T-cell (primary cell): ENCODE results near the gene MAPK7. TPM values are rescaled to one million over a fixed set of nuclear protein-coding genes. Genes with fewer than 3 reads are reported as not detected.
"Not testable (repeated sequence)": the region's sequence is repeated elsewhere in the genome, so short reads cannot be mapped to it uniquely, and the experiment has no call there.

ENCODE experiments used
- ATAC-seq, 4 experiments: fragments of 200-7000 bp in 3 of 4; fragments of 150-1000 bp in 1 of 4; cut with Tn5 transposase; replicated peaks in 1 of 4; 1 replicate in 3 of 4; 2 replicates in 1 of 4; pipeline ENCODE4 v1.10.0; 2021; ENCODE audit warnings: moderate library complexity in 3 of 4, mild to moderate bottlenecking in 2 of 4, moderate number of reproducible peaks in 1 of 4
- CTCF ChIA-PET, 2 donors: fragments of 300-600 bp; sonication (Branson Sonifier 250); formaldehyde crosslinking; loops; one replicate each; lab custom pipeline; 2022; ENCODE audit warnings: antibody characterized with exemption in 2 of 2; lab: Charles Lee
- POLR2A ChIA-PET, 2 donors: fragments of 300-600 bp; sonication (Branson Sonifier 250); formaldehyde crosslinking; loops; one replicate each; lab custom pipeline; 2022; ENCODE audit warnings: antibody characterized with exemption in 2 of 2; lab: Charles Lee
- DNase-seq, 35 experiments: peaks; one replicate each; pipeline versions ENCODE4 v3.0.0 to v3.0.0-alpha.2; 2013 to 2023
- H3K27ac ChIP-seq: one replicate; pipeline ENCODE4 v1.5.1; 2013; ENCODE audit warnings: low read length
- H3K27me3 ChIP-seq, 2 experiments: replicated peaks in 1 of 2; 1 replicate in 1 of 2; 2 replicates in 1 of 2; pipeline versions ENCODE4 v1.6.1 to v1.7.0; 2013; ENCODE audit warnings: low read length in 1 of 2, mixed read lengths in 1 of 2; ENCODE audit not compliant: control insufficient read depth in 2 of 2, insufficient read depth in 2 of 2; ENCODE audit errors: extremely low read depth in 1 of 2
- H3K36me3 ChIP-seq, 2 donors: 1 replicate in 1 of 2; 2 replicates in 1 of 2; pipeline versions ENCODE4 v1.6.1 to v1.7.0; 2013; ENCODE audit warnings: low read length in 1 of 2; ENCODE audit not compliant: control insufficient read depth in 2 of 2, insufficient read depth in 1 of 2; ENCODE audit errors: extremely low read depth in 1 of 2
- H3K4me1 ChIP-seq, 2 experiments: 1 replicate in 1 of 2; 2 replicates in 1 of 2; pipeline versions ENCODE4 v1.6.1 to v1.7.0; 2013; ENCODE audit warnings: low read length in 2 of 2, mixed read lengths in 1 of 2; ENCODE audit not compliant: insufficient read depth in 2 of 2, control insufficient read depth in 1 of 2; ENCODE audit errors: extremely low read depth in 1 of 2
- H3K4me3 ChIP-seq, 2 donors: 1 replicate in 1 of 2; 2 replicates in 1 of 2; pipeline versions ENCODE4 v1.5.1 to v1.7.0; 2013; ENCODE audit warnings: mild to moderate bottlenecking in 2 of 2, low read length in 1 of 2, moderate library complexity in 1 of 2; ENCODE audit not compliant: control insufficient read depth in 1 of 2; ENCODE audit errors: extremely low read depth in 1 of 2
- H3K9me3 ChIP-seq: 2 replicates; pipeline ENCODE4 v1.7.0; 2013
- H3K27ac Mint-ChIP-seq, 2 donors: one replicate each; pipeline ENCODE4 v1.8.0; 2020 to 2021; ENCODE audit warnings: mild to moderate bottlenecking in 2 of 2, mixed read lengths in 2 of 2
- H3K27me3 Mint-ChIP-seq, 2 donors: one replicate each; pipeline ENCODE4 v1.8.0; 2021 to 2022; ENCODE audit warnings: mixed read lengths in 2 of 2
- H3K36me3 Mint-ChIP-seq: one replicate; pipeline ENCODE4 v1.8.0; 2021; ENCODE audit warnings: mixed read lengths
- H3K4me1 Mint-ChIP-seq, 3 donors: one replicate each; pipeline ENCODE4 v1.8.0; 2020 to 2022; ENCODE audit warnings: mixed read lengths in 3 of 3, mild to moderate bottlenecking in 1 of 3
- H3K4me3 Mint-ChIP-seq, 3 donors: one replicate each; pipeline ENCODE4 v1.8.0; 2020 to 2022; ENCODE audit warnings: mild to moderate bottlenecking in 3 of 3, mixed read lengths in 3 of 3, moderate library complexity in 3 of 3
- H3K9me3 Mint-ChIP-seq, 3 donors: one replicate each; pipeline ENCODE4 v1.8.0; 2020 to 2022; ENCODE audit warnings: mixed read lengths in 3 of 3
- WGBS: methylation state at CpG from one replicate; pipeline ENCODE4 v1.1.5; 2013; ENCODE audit warnings: missing lambda C conversion rate; ENCODE audit not compliant: insufficient coverage; 5-methylcytosine and 5-hydroxymethylcytosine counted together
- total RNA-seq, 35 experiments: library from RNA in 6 of 35; stranded (reverse) in 6 of 35; fragments of 120-200 nt in 1 of 35; gene quantifications; one replicate each; pipeline versions ENCODE4 v1.2.1 to v1.2.4 and lab custom pipeline; 2013 to 2026

MAPK7 gene
- total RNA-seq, 5 donors from 2014 or later (not counting 1 experiment from before 2014, with no cell fraction given), result 14.6 to 29.8 (median 27.9) TPM

GRCh38 chr17:19346351-19347255 lies 31.7 kb upstream of the MAPK7 start:
- H3K27me3 Mint-ChIP-seq, result peaks cover 6 to 7% of the 10 kb centered on the region in 2 donors
- ATAC-seq (no peak), DNase-seq (peak in 1 of 35 experiments; percentile 5)
- H3K36me3 Mint-ChIP-seq, result no peaks in the 10 kb centered on the region
- Histone ChIP-seq H3K4me1 (no peaks in the 10 kb centered on the region), H3K9me3 (no peaks in the 10 kb centered on the region), H3K27me3 (peaks cover 0 to 17% of the 10 kb centered on the region in 2 experiments), H3K4me3 (no peak overlapping the region), H3K36me3 (no peaks in the 10 kb centered on the region), H3K27ac (no peak overlapping the region)
- ChIA-PET POLR2A (no interaction called here), CTCF (no interaction called here)
- no peak overlapping the region for H3K27ac Mint-ChIP-seq
- no peaks in the 10 kb centered on the region for H3K4me1 Mint-ChIP-seq
- H3K4me3 Mint-ChIP-seq, result no peak overlapping the region
- WGBS, result 81% methylated on average over 17 of the region's 19 CpGs
- no peaks in the 10 kb centered on the region for H3K9me3 Mint-ChIP-seq

DNA sequence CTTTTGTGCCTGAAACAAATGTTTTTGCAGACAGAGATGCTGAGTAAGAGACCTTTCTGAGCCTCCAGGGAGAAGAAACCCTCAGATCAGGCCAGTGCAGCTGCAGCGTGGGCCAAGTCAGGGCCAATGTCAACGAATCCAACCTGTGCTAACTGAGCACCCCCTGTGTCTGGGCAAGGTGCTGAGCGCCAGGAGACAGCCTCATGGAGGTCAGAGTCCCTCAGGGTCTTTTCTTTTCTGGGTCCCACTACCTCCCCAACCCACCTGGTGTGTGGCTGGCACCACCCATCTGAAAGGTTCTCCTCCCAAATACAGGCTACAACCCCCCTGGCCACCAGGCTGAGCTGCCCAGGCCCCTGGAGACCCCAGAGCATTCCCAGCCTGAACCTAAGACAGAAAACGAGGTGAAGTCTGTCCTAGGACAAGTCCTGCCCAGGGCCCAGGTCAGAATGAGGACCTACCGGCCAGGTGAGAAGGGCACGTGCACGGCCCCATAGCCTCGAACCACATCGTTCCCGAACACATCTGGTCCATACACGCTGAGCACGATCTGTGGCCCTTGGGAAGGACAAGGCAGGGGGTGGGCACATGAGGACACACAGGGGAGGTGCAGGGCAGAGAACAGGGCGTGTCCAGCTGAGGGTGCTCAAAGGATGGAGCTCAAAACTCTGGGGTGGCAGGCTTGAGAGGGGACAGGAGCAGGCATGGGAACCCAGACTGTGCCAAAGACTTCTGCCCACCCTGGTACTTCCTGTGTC lies 30.8 kb upstream of the MAPK7 start:
- Histone ChIP-seq H3K4me3 (no peak overlapping the region), H3K9me3 (no peaks in the 10 kb centered on the region), H3K27ac (no peak overlapping the region), H3K27me3 (peaks cover 0 to 10% of the 10 kb centered on the region in 2 experiments), H3K4me1 (no peaks in the 10 kb centered on the region), H3K36me3 (no peaks in the 10 kb centered on the region)
- no peak overlapping the region for H3K4me3 Mint-ChIP-seq
- H3K36me3 Mint-ChIP-seq, result no peaks in the 10 kb centered on the region
- H3K27me3 Mint-ChIP-seq, result no peaks in the 10 kb centered on the region
- CTCF ChIA-PET, result no interaction called here
- no peaks in the 10 kb centered on the region for H3K4me1 Mint-ChIP-seq
- 77% methylated on average over 13 of the region's 13 CpGs for WGBS
- H3K9me3 Mint-ChIP-seq, result no peaks in the 10 kb centered on the region
- H3K27ac Mint-ChIP-seq, result no peak overlapping the region
- ATAC-seq (no peak), DNase-seq (peak in 1 of 35 experiments; percentile 17)
- POLR2A ChIA-PET, result no interaction called here

- no peaks in the 10 kb centered on the region for H3K9me3 Mint-ChIP-seq
- H3K27ac Mint-ChIP-seq, result no peak overlapping the region
- CTCF ChIA-PET, result no interaction called here
Observed at GRCh38 chr17:19348081-19348650, 30.1 kb upstream of the MAPK7 start.

GRCh38 chr17:19348806-19349205 lies 29.5 kb upstream of the MAPK7 start:
- H3K36me3 ChIP-seq, result no peaks in the 10 kb centered on the region
- ATAC-seq (no peak), DNase-seq (peak in 1 of 35 experiments; percentile 2)
- H3K27ac Mint-ChIP-seq, result no peak overlapping the region
- H3K27me3 Mint-ChIP-seq, result no peaks in the 10 kb centered on the region
- ChIA-PET CTCF (no interaction called here), POLR2A (no interaction called here)
- no peaks in the 10 kb centered on the region for H3K4me1 Mint-ChIP-seq
- WGBS, result 97% methylated on average over 6 of the region's 9 CpGs
- H3K9me3 Mint-ChIP-seq, result no peaks in the 10 kb centered on the region
- no peaks in the 10 kb centered on the region for H3K4me1 ChIP-seq
- no peaks in the 10 kb centered on the region for H3K36me3 Mint-ChIP-seq
- H3K4me3 Mint-ChIP-seq, result no peak overlapping the region
- no peaks in the 10 kb centered on the region for H3K9me3 ChIP-seq
- peaks cover 0 to 10% of the 10 kb centered on the region in 2 experiments for H3K27me3 ChIP-seq
- H3K27ac ChIP-seq, result no peak overlapping the region
- H3K4me3 ChIP-seq, result no peak overlapping the region

More at GRCh38 chr17:19348081-19348650, 30.1 kb upstream of the MAPK7 start:
- WGBS, result 88% methylated on average over 4 of the region's 9 CpGs
- H3K27me3 ChIP-seq, result peaks cover 0 to 10% of the 10 kb centered on the region in 2 experiments
- H3K27ac ChIP-seq, result no peak overlapping the region
- no peak overlapping the region for H3K4me3 ChIP-seq
- no peaks in the 10 kb centered on the region for H3K4me1 Mint-ChIP-seq
- no peaks in the 10 kb centered on the region for H3K9me3 ChIP-seq
- no peaks in the 10 kb centered on the region for H3K27me3 Mint-ChIP-seq
- H3K4me1 ChIP-seq, result no peaks in the 10 kb centered on the region
- no peaks in the 10 kb centered on the region for H3K36me3 Mint-ChIP-seq
- H3K36me3 ChIP-seq, result no peaks in the 10 kb centered on the region
- DNase-seq, result peak in 1 of 35 experiments; percentile 3
- no peak overlapping the region for H3K4me3 Mint-ChIP-seq
- ATAC-seq, result no peak
- POLR2A ChIA-PET, result no interaction called here

DNA sequence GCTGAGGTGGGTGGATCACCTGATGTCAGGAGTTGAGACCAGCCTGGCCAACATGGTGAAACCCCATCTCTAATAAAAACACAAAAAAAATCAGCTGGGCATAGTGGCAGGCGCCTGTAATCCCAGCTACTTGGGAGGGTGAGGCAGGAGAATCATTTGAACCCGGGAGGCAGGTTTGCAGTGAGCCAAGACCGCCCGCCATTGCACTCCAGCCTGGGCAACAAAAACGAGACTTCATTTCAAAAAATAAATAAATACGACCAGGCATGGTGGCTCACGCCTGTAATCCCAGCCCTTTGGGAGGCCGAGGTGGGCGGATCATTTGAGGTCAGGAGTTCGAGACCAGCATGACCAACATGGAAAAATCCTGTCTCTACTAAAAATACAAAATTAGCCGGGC lies 24.9 kb upstream of the MAPK7 start:
- H3K9me3 Mint-ChIP-seq, H3K27ac ChIP-seq, H3K36me3 Mint-ChIP-seq, H3K27ac Mint-ChIP-seq, ATAC-seq, H3K36me3 ChIP-seq, H3K4me3 ChIP-seq, H3K27me3 Mint-ChIP-seq, H3K4me1 ChIP-seq, H3K27me3 ChIP-seq, POLR2A ChIA-PET, H3K9me3 ChIP-seq, H3K4me3 Mint-ChIP-seq, H3K4me1 Mint-ChIP-seq, DNase-seq: not testable (repeated sequence)
- 78% methylated on average over 4 of the region's 11 CpGs for WGBS
- CTCF ChIA-PET, result interaction anchor here in 1 of 2 donors (0.8 to 1.5 kb wide), 2 partner anchors 10 to 24 kb away, joined by 3 read pairs; partner anchors contain the start of gene MAPK7

- Mint-ChIP-seq H3K4me1 (no peaks in the 10 kb centered on the region), H3K4me3 (no peak overlapping the region), H3K9me3 (no peaks in the 10 kb centered on the region), H3K36me3 (no peaks in the 10 kb centered on the region), H3K27ac (no peak overlapping the region), H3K27me3 (peaks cover 10 to 21% of the 10 kb centered on the region in 2 donors)
- CTCF ChIA-PET, result interaction anchor here in 1 of 2 donors (1.5 kb wide), 1 partner anchor 23 kb away, joined by 3 read pairs; the partner anchor contains the start of gene MAPK7
- POLR2A ChIA-PET, result interaction anchor here in 1 of 2 donors (0.6 kb wide), 2 partner anchors 76 to 147 kb away, joined by 3 to 7 read pairs; no protein-coding TSS in a partner anchor
- Histone ChIP-seq H3K9me3 (no peaks in the 10 kb centered on the region), H3K27ac (no peak overlapping the region), H3K4me3 (no peak overlapping the region), H3K27me3 (peaks cover 0 to 17% of the 10 kb centered on the region in 2 experiments), H3K36me3 (no peaks in the 10 kb centered on the region), H3K4me1 (no peaks in the 10 kb centered on the region)
- no peak for DNase-seq
- no peak for ATAC-seq
- no CpG with 5 or more reads among the region's 6 CpGs for WGBS
Observed at GRCh38 chr17:19354748-19355147, 23.6 kb upstream of the MAPK7 start.
